NCI-H510A treated with DMSO at 0.1 percent for 48 hours (cell line): ENCODE data around the gene TBX1.

Experiments
- DNase-seq: peaks from one replicate; lab custom pipeline; 2025; lab: John Stamatoyannopoulos, UW

The TBX1 gene

GRCh38 chr22:19800306-19800705 lies 39.7 kb downstream of the TBX1 start:
- DNase-seq, result no peak

DNA sequence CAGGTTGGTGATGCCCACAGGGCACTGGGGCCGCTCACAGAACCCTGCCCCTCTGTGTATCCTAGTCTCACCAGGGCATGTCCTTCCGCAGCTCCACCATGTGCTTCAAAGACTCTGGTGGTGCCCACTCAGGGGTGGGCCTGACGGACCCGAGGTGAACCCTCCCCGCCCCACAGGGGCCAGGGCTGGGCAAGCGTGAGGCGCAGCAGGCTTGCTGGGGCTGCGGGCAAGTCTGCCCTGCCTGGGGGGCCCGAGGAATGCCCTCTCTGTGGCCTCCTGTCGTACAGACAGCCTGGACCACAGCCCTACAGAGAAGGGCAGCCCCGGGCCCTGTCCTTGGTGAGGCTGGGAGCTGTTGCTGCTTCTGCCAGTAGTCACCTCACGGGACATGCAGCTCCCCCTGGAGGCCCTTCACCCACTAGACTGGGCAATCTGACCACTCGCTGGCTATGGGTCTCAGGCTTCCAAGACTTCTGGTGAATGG lies 40.2 kb downstream of the TBX1 start:
- DNase-seq, result no peak

DNA sequence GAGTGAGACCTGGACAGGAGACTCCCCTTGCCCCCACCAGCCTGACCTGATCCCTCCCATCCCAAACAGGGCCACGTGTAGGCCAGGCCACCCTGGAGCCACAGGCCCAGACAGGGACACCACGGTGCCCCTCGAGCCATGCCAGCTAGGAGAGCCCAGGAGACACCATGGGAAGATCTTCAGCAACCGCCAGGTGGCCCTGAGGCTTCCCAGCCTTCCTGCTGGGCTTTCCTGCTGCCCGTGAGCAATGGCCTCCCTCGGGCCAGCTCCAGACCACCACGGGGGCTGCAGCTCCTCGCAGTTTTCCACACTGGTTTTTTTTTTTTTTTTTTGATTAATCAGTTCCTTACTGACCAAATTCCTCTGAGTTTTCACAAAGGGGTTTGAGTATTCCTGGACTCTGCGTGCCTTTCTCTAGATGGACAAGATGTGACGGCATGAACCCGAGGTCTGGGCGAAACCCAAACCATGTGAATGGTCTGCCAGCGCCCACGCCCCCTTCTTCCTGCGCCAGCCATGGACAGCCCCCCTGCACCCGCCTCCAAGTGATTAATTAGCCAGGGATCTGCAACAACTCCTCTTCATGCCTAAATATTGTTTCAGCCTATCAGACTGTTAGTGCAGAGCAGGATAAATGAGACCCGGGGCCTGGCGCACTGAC lies 40.9 kb downstream of the TBX1 start:
- DNase-seq, result no peak

- no peak for DNase-seq
These were observed 41.7 kb downstream of the TBX1 start for GRCh38 chr22:19802001-19802893.

- DNase-seq, result no peak
These were observed 42.5 kb downstream of the TBX1 start for GRCh38 chr22:19802894-19803735.

DNA sequence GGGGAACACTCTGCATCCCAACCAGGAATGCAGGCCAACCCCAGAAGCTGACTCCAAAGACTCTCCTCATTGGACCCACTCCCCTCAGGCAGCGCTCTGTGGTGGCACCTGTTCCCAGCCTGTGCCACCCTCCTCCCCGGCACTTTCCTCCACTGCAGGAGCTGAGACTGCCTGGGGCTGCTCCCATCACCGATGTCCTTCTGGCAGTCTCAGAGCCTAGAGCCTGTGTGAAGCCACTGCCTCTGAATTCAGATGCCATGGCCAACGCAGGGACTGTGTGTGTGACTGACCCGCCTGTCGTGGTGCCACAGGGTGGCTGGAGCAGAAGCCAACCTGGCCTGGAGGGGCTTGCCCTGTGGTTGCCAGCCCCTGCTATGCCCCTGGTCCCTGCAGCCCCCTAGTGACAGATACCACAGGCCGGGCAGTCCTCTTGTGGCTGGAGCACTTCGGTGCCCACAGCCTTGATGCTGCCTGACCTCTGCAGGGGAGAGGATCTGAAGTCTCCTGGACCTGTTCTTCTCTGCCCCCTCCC lies 43.2 kb downstream of the TBX1 start:
- no peak for DNase-seq

- no peak for DNase-seq
These were observed 45.2 kb downstream of the TBX1 start for GRCh38 chr22:19805821-19806212.

- no peak for DNase-seq
These were observed 45.9 kb downstream of the TBX1 start for GRCh38 chr22:19806213-19807160.

- DNase-seq, result no peak
These were observed 46.8 kb downstream of the TBX1 start for GRCh38 chr22:19807161-19807913.

DNA sequence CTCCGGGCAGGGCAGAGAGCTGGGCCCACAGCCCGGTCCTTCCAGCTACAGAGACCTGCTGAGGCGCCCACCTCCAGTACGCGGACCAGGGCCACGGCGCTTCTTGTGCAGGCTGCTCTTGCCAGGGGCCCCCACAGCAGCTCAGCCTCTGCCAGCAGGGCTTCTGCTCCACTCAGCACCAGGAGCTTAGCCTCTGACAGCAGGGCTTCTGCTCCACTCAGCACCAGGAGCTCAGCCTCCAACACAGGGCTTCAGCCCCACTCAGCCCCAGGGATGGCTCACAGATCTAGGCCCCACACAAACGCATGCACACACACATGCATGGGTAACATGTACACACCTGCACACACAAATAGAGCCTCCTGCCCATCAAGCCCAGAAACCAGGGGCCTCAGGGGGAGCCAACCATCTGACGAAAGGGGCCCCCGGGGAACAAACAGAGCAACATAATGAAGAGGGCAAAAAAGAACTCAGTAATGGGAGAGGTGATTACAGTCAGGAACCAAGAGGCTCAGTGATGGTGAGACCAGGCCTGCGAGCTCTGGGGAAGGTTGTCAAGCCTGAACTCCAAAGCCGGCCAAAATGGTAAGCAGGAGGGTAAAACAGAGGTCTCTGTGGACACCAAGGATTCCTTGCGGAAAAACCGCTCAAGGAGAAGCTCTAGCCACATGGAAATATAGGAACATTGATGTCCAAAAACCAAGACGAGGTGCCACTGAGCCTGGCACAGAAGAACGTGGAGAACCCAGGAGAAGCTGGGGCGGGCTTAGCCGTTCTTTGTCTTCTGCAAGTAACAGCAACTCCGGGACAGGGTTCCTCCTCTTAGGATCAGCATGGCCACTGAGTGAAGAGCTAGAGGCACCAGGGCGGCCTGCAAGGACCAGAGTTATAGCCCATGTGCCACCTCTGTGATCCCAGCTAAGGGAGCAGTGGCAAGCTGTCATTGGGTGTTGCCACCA lies 47.6 kb downstream of the TBX1 start:
- no peak for DNase-seq

GRCh38 chr22:19808873-19809478 lies 48.4 kb downstream of the TBX1 start:
- no peak for DNase-seq

- no peak for DNase-seq
These were observed 49.2 kb downstream of the TBX1 start for GRCh38 chr22:19809741-19810140.

GRCh38 chr22:19810381-19811201 lies 50.0 kb downstream of the TBX1 start:
- DNase-seq, result no peak

GRCh38 chr22:19811211-19811621 lies 50.6 kb downstream of the TBX1 start:
- DNase-seq, result no peak

- no peak for DNase-seq
These were observed 51.5 kb downstream of the TBX1 start for GRCh38 chr22:19811811-19812771.

DNA sequence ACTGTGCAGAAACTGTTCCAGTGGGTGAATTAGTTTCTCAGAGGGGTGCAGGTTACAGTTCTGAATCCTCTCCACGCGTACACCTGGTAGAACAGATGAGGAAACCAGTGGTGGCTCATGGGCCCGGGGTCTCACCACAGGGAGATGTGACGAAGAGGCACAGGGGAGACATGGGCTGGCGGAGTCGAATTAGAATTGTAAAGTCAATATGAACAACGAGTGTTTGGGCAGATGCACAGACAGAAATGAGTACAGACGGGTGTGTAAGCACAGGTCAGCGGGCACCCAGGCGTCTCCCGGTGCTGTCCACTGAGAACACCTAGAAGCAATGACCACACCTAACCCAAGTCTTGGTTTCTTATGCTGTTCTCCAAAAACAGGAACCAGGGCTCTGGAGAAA lies 52.3 kb downstream of the TBX1 start:
- DNase-seq, result no peak

DNA sequence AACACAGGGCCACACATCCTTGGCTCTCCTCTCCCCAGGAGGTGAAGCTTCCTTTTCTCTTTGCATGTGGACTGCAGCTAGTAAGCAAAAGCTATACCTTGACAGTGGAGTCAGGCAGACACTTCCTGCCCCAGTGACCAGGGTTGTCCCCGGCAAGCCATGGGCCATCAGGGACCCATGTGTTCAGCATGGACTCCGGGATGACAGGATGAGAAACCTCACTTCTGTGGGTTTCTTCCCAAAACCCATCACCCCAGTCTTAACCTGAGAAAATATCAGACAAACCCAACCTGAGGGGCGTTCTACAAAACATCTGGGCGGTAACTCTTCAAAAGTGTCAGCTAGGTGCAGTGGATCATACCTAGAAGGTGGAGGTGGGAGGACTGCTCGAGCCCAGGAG lies 53.9 kb downstream of the TBX1 start:
- no peak for DNase-seq
